Measurements from ENCODE around the gene ANKRD44.

The ANKRD44 gene

DNA sequence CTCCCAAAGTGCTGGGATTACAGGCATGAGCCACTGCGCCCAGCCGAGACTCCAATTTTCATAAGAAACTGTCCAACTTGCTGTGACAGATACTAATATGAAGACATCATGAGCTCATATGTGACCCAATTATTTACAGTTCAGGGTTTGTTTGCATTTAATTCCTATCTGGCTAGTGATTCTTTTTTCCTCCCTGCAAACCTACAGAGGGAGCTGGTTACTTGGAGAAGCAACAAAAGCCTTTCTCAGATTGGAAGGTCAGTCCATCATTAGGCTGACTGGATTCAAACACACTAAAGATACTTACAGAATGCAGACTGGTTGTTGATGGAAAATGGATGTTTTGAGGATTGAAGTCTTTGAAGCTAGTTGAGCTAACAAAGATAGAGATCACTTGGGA lies 176.4 kb downstream of the ANKRD44 start:
- H3K9me3 ChIP-seq (ENCODE audit: insufficient read depth, low read depth, low read length): no peaks in the 10 kb centered on the region
- no peaks in the 10 kb centered on the region for H3K9me2 ChIP-seq (replicated peaks; ENCODE audit: low read depth, low read length)
- H3K36me3 ChIP-seq (ENCODE audit: insufficient read depth, low read length): peaks cover 4% of the 10 kb centered on the region; the same call in 1 of the 2 replicates
- no peak overlapping the region for H3K4me2 ChIP-seq (ENCODE audit: low read depth, low read length, poor library complexity, severe bottlenecking)
- 0 out of 2 replicates have a peak, but pooled peaks cover 5% of the 10 kb centered on the region for H3K79me2 ChIP-seq (ENCODE audit: insufficient read depth, low read length)
- no peak overlapping the region for H3K4me3 ChIP-seq (ENCODE audit: low read length, poor library complexity, severe bottlenecking)
- no peak overlapping the region for H3K9ac ChIP-seq (ENCODE audit: low read depth, low read length, poor library complexity, severe bottlenecking)
- no peak for TF ChIP-seq EZH2phosphoT487 (IDR thresholded peaks at IDR 0.05; ENCODE audit: borderline replicate concordance)
- TF ChIP-seq CTCF (conservative IDR thresholded peaks at IDR 0.05; ENCODE audit: low read length): no peak
- no peaks in the 10 kb centered on the region for H4K20me1 ChIP-seq (ENCODE audit: insufficient read depth, low read length, poor library complexity, severe bottlenecking)
- peaks cover 30% of the 10 kb centered on the region for H3K4me1 ChIP-seq (ENCODE audit: insufficient read depth, low read length, poor library complexity, severe bottlenecking)
- H3K27me3 ChIP-seq (ENCODE audit: insufficient read depth, low read length, poor library complexity, severe bottlenecking): no peaks in the 10 kb centered on the region
- H3F3A ChIP-seq (ENCODE audit: low read depth): no peaks in the 10 kb centered on the region
- H2AFZ ChIP-seq (ENCODE audit: low read length): no peak overlapping the region

DNA sequence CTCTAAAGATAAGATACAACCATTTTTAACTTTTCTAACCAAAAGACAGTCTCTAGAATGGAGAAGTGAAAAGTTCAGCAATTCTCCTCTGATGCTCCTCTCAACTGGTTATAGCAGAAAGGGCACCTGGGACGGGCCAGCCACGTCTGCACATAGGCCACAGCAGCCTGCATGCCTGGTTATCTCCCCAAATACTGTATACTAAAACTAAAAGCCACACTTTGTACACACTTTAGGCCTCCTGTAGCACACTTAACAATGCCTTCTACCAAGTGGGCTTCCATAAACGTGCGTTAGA lies 179.1 kb downstream of the ANKRD44 start:
- no peak overlapping the region for H3K4me3 ChIP-seq (ENCODE audit: low read length, poor library complexity, severe bottlenecking)
- 0 out of 2 replicates have a peak, but pooled peaks cover 6% of the 10 kb centered on the region for H3K9me3 ChIP-seq (ENCODE audit: insufficient read depth, low read depth, low read length)
- H3K36me3 ChIP-seq (ENCODE audit: insufficient read depth, low read length): peaks cover 4% of the 10 kb centered on the region; the same call in 1 of the 2 replicates
- H3K4me2 ChIP-seq (ENCODE audit: low read depth, low read length, poor library complexity, severe bottlenecking): no peak overlapping the region
- no peaks in the 10 kb centered on the region for H3K9me2 ChIP-seq (replicated peaks; ENCODE audit: low read depth, low read length)
- peaks cover 22% of the 10 kb centered on the region for H3K4me1 ChIP-seq (ENCODE audit: insufficient read depth, low read length, poor library complexity, severe bottlenecking)
- no peaks in the 10 kb centered on the region for H3K27me3 ChIP-seq (ENCODE audit: insufficient read depth, low read length, poor library complexity, severe bottlenecking)
- no peak overlapping the region for H2AFZ ChIP-seq (ENCODE audit: low read length)
- no peaks in the 10 kb centered on the region for H3F3A ChIP-seq (ENCODE audit: low read depth)
- no peak overlapping the region for H3K9ac ChIP-seq (ENCODE audit: low read depth, low read length, poor library complexity, severe bottlenecking)
- H3K79me2 ChIP-seq (ENCODE audit: insufficient read depth, low read length): 0 out of 2 replicates have a peak, but pooled peaks cover 5% of the 10 kb centered on the region
- TF ChIP-seq CTCF (conservative IDR thresholded peaks at IDR 0.05; ENCODE audit: low read length): no peak
- no peaks in the 10 kb centered on the region for H4K20me1 ChIP-seq (ENCODE audit: insufficient read depth, low read length, poor library complexity, severe bottlenecking)

- Histone ChIP-seq H3F3A (ENCODE audit: low read depth) (no peaks in the 10 kb centered on the region), H3K27me3 (ENCODE audit: insufficient read depth, low read length, poor library complexity, severe bottlenecking) (no peaks in the 10 kb centered on the region), H3K79me2 (ENCODE audit: insufficient read depth, low read length) (0 out of 2 replicates have a peak, but pooled peaks cover 5% of the 10 kb centered on the region), H3K9ac (ENCODE audit: low read depth, low read length, poor library complexity, severe bottlenecking) (peak overlapping the region; percentile 46), H3K4me2 (ENCODE audit: low read depth, low read length, poor library complexity, severe bottlenecking) (peak overlapping the region; percentile 36), H3K9me3 (ENCODE audit: insufficient read depth, low read depth, low read length) (0 out of 2 replicates have a peak, but pooled peaks cover 6% of the 10 kb centered on the region), H3K4me1 (ENCODE audit: insufficient read depth, low read length, poor library complexity, severe bottlenecking) (peaks cover 22% of the 10 kb centered on the region), H2AFZ (ENCODE audit: low read length) (no peak overlapping the region), H3K9me2 (replicated peaks; ENCODE audit: low read depth, low read length) (no peaks in the 10 kb centered on the region), H4K20me1 (ENCODE audit: insufficient read depth, low read length, poor library complexity, severe bottlenecking) (no peaks in the 10 kb centered on the region), H3K4me3 (ENCODE audit: low read length, poor library complexity, severe bottlenecking) (no peak overlapping the region), H3K36me3 (ENCODE audit: insufficient read depth, low read length) (peaks cover 6% of the 10 kb centered on the region; the same call in 1 of the 2 replicates)
- TF ChIP-seq CTCF (conservative IDR thresholded peaks at IDR 0.05; ENCODE audit: low read length): no peak
- TF ChIP-seq EZH2phosphoT487 (IDR thresholded peaks at IDR 0.05; ENCODE audit: borderline replicate concordance): no peak
These were observed 180.3 kb downstream of the ANKRD44 start for GRCh38 chr2:197130318-197130717.
